Stimulated activated CD4-positive, alpha-beta T cell treated with anti-CD3 and anti-CD28 coated beads, TNF-alpha, amount 100 ng/mL, for 24 hours (primary cell): ENCODE data around the gene CELA3A.
"Not testable (repeated sequence)": the region's sequence is repeated elsewhere in the genome, so short reads cannot be mapped to it uniquely, and the experiment has no call there.

ENCODE experiments used
- DNase-seq, 3 experiments: peaks; one replicate each; pipeline ENCODE4 v3.0.0-alpha.2; 2020; ENCODE audit warnings: low read depth in 3 of 3

Gene CELA3A

DNA sequence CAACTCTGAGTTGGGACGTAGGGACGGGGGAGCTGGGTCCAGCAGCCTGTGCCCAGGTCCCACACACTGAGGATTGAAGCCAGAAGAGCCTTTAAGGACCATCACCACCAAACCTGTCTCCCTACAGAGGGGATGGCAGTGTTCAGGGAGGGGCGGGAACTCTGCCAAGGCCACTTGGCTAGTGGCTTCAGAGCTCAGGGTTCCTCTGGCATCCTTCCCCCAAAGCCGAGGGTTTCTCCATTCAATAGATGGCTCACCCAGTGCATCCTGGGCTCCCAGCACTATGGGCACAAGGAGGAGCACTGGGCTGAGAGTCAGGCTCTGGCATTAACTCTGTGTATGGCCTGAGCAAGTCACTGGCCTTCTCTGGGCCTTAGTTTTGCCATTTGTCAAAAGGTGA lies 20.2 kb upstream of the CELA3A start:
- not testable (repeated sequence) for DNase-seq

GRCh38 chr1:21982122-21982521 lies 19.3 kb upstream of the CELA3A start:
- DNase-seq = not testable (repeated sequence)

- DNase-seq = not testable (repeated sequence)
Measured at GRCh38 chr1:21983539-21983938, 17.9 kb upstream of the CELA3A start.

- DNase-seq = not testable (repeated sequence)
Measured at GRCh38 chr1:21985893-21986292, 15.6 kb upstream of the CELA3A start.

GRCh38 chr1:21986386-21986785 lies 15.1 kb upstream of the CELA3A start:
- DNase-seq = not testable (repeated sequence)

- not testable (repeated sequence) for DNase-seq
Measured at GRCh38 chr1:21989672-21990393, 11.6 kb upstream of the CELA3A start.

GRCh38 chr1:21992186-21992585 lies 9.3 kb upstream of the CELA3A start:
- DNase-seq = not testable (repeated sequence)

DNA sequence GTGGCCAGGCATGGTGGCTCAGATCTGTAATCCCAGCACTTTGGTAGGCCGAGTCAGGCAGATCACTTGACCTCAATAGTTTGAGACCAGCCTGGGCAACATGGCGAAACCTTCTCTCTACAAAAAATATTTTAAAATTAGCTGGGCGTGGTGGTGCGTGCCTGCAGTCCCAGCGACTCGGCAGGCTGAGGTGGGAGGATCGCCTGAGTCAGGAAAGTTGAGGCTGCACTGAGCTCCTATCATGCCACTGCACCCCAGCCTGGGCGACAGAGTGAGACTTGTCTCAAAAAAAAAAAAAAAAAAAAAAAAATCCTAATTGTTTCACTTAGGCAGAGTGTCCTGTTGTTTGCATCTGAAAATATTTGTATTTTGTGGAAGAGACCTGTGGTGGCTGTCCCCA lies 6.7 kb upstream of the CELA3A start:
- not testable (repeated sequence) for DNase-seq

DNA sequence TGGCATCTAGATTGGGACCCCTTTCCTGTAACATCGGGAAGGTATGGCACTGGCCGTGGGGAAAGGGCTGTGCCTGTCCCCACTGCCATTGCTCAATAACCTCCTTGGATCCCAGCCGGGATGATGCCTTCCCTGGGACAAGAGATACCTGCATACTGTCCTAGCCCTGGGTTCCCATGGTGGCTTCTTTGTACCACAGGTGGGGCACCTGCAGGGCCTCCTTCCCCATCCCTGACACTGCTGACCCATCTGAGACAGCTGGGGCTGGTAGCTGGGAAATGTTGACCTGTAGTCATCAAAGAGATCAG lies 4.8 kb upstream of the CELA3A start:
- DNase-seq = not testable (repeated sequence)

DNA sequence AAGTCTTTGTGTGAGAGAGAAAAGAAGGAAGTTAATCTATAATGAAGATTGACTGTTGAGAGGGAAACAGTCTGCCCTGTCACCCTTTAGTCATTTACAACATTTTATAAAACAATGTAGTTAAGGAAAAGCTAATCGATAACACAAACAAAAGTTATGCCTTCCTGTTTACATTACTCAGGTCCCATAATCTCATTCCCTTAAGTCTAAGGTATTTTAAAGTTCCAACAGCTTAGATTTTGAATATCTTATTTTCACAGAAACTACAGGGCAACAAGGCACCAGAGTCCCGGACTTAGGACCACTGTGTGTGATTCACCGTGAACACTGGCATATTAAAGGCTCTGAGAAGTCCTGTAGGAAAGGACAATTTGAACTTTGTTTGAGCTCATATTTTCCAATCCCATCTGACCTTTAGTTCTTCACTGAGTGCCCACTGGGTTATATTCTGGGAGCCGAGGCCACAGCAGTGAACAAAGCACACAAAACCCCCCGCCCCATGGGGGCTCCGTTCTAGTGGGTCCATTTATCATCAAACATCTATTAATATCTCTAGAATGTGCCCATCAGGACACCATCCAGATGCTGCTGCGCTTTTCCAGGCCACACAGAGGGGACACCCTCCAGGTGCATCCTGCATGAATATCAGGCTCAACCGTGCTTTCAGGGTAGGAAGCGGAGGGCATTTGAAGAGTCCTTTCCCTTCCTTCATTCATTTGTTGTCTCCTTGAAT lies 3.4 kb upstream of the CELA3A start:
- not testable (repeated sequence) for DNase-seq

DNA sequence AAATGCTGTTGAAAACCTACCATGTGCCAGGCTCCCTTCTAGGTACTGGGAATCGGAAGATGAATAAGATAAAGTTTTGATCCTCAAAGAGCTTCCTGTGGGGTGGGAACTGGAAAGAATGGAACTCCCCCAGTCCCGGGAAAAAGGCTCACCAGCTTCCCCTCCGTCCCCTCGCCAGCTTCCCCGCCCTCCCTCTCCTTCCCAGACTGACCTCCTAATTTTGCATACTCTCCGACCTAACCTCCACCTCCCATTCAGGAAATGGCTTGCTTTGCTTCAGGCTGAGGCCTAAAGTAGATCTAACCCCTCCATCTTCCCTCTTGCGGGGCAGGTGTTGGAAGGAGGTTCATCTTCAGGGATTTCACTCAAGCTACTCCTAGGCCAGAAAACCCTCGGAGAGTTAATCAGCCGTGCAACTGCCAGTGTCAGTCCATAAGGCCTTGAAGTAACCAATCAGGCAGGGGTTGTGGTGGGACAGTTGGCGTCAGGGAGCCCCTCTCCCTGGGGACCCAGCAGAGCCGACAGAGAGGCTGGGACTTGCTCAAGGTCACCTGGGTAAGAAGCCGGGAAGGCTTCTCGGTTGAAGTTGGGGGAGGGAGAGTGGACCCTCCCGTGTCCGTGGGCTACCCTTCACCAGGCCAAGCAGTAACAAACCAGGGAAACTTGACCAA lies 2.7 kb upstream of the CELA3A start:
- not testable (repeated sequence) for DNase-seq

- DNase-seq = not testable (repeated sequence)
Measured at GRCh38 chr1:21999645-22000044, 1.8 kb upstream of the CELA3A start.

DNA sequence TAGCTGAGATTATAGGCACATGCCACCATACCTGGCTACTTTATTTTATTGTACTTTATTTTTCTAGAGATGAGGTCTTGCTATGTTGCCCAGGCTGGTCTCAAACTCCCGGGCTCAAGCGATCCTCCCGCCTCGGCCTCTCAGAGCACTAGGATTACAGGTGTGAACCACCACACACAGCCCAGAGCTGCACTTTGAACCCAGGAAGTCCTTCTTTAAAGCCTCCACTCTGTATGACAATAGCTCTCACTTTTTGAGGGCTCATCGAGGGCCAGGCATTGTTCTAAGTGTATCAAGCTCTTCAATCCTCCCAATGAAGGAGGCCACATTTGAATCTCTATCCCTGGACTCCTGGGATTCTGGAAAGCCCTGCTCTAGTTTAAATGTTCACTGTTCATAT lies 1.0 kb downstream of the CELA3A start:
- DNase-seq = not testable (repeated sequence)

GRCh38 chr1:22002875-22003274 lies 1.4 kb downstream of the CELA3A start:
- not testable (repeated sequence) for DNase-seq

- DNase-seq = not testable (repeated sequence)
Measured at GRCh38 chr1:22003959-22004358, 2.5 kb downstream of the CELA3A start.

DNA sequence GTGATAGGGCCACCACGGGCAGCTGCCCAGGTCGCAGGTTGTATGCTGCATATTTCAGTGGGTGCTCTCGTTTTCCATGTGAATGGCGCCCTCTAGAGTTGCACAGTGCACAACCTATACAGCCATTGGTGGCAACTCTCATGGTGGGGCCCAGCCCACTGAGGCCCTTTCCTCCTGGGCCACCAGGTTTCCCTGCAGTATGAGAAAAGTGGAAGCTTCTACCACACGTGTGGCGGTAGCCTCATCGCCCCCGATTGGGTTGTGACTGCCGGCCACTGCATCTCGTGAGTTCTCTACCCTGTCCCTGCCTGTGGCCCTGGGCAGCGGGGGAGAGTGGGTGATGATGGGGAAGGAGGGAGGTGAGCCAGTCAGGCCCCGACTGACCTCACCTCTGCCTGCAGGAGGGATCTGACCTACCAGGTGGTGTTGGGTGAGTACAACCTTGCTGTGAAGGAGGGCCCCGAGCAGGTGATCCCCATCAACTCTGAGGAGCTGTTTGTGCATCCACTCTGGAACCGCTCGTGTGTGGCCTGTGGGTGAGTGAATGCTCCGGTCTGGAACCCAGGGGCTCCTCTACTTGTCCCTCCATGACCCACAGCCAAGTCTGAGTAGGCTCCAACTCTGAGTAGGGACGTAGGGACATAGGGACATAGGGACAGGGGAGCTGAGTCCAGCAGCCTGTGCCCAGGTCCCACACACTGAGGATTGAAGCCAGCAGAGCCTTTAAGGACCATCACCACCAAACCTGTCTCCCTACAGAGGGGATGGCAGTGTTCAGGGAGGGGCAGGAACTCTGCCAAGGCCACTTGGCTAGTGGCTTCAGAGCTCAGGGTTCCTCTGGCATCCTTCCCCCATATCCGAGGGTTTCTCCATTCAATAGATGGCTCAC lies 4.0 kb downstream of the CELA3A start:
- peak in 1 of 3 experiments; percentile 34 for DNase-seq

DNA sequence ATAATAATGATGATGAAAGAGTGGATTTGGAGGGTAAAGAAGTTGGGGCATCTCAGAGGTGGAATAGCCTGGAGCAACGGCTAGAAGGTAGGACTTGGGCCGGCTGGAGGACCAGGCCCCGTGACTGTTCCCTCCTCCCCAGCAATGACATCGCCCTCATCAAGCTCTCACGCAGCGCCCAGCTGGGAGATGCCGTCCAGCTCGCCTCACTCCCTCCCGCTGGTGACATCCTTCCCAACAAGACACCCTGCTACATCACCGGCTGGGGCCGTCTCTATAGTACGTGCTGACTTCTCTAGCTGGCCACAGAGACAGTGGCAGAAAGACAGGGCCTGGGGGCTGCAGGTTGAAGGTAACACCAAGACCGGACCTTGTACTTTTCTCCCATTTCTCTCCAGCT lies 5.3 kb downstream of the CELA3A start:
- DNase-seq = not testable (repeated sequence)

DNA sequence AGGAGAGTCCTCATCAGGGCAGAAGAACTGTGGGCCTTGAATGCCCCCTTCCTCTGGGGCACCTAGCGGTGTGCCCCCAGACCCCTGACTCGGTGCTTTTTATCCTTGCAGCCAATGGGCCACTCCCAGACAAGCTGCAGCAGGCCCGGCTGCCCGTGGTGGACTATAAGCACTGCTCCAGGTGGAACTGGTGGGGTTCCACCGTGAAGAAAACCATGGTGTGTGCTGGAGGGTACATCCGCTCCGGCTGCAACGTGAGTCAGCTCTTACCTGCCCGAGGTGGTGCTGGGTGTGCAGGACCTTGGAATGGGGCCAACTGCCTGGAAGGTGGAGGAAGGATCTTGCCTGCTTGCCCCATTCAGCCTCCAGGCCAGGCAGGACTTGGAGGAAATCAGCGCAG lies 5.8 kb downstream of the CELA3A start:
- DNase-seq = not testable (repeated sequence)

DNA sequence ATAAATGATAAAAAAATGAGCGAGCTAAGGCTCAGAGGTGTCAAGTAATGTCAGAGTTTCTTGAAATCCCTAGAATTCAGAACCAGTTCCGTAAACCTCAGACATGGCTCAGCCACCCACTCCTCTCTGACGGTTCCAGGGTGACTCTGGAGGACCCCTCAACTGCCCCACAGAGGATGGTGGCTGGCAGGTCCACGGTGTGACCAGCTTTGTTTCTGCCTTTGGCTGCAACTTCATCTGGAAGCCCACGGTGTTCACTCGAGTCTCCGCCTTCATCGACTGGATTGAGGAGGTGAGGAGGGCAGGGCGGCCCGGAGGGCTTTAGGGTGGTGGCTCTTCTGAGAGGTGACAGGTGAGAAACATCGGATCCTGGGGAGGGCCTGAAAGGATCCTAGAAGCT lies 8.1 kb downstream of the CELA3A start:
- DNase-seq = not testable (repeated sequence)

GRCh38 chr1:22012752-22013151 lies 11.3 kb downstream of the CELA3A start:
- not testable (repeated sequence) for DNase-seq

- not testable (repeated sequence) for DNase-seq
Measured at GRCh38 chr1:22014575-22015206, 13.2 kb downstream of the CELA3A start.
